ENCODE data around the gene USP47. TPM values are rescaled to one million over a fixed set of nuclear protein-coding genes. Genes with fewer than 3 reads are reported as not detected.
A peak's percentile ranks its signal among the peaks of the same experiment; 100 is the strongest.

Gene USP47
- total RNA-seq, 1 donor, result 72.7 TPM

DNA sequence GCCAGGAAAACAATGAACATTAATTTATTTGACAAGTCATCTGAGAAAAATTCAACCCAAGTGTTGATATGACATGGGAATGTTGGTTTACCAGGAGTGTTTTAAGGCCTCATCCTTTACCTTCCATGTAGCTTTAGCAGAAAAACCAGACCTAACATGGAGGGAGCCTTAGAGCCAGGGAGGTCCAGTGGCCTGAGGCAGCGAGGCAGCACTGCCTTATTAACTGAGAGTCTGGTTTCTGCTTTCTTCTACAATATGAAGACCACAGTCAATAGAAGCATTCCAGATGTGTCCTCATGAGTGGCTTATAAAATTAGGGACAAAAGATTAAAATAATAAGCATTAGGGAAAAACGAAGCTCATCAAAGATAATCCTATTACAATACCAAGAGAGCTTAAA, 105.1 kb downstream of the USP47 start:
- H3K79me2 ChIP-seq (ENCODE audit: insufficient read depth, low read length), result peaks cover 5% of the 10 kb centered on the region
- peaks cover 12% of the 10 kb centered on the region for H3K4me1 ChIP-seq (ENCODE audit: insufficient read depth, low read length)
- no peaks in the 10 kb centered on the region for H3K9me3 ChIP-seq (ENCODE audit: low read depth, low read length)
- H3K27ac ChIP-seq (ENCODE audit: low read depth, low read length), result peak overlapping the region; percentile 66
- H3K4me3 ChIP-seq (ENCODE audit: insufficient read depth, low read length), result no peak overlapping the region
- no peak for DNase-seq (ENCODE audit: insufficient read length, low spot score, missing footprints)
- peaks cover 52% of the 10 kb centered on the region for H3K36me3 ChIP-seq (ENCODE audit: insufficient read depth, low read length)
- no peak overlapping the region for H2AFZ ChIP-seq (ENCODE audit: low read length)
- H4K20me1 ChIP-seq (ENCODE audit: insufficient read depth, low read length), result no peaks in the 10 kb centered on the region
- H3K4me2 ChIP-seq (ENCODE audit: insufficient read depth, low read length), result no peak overlapping the region
- H3K27me3 ChIP-seq (ENCODE audit: insufficient read depth, low read length), result no peaks in the 10 kb centered on the region
- TF ChIP-seq, protein P1, sequence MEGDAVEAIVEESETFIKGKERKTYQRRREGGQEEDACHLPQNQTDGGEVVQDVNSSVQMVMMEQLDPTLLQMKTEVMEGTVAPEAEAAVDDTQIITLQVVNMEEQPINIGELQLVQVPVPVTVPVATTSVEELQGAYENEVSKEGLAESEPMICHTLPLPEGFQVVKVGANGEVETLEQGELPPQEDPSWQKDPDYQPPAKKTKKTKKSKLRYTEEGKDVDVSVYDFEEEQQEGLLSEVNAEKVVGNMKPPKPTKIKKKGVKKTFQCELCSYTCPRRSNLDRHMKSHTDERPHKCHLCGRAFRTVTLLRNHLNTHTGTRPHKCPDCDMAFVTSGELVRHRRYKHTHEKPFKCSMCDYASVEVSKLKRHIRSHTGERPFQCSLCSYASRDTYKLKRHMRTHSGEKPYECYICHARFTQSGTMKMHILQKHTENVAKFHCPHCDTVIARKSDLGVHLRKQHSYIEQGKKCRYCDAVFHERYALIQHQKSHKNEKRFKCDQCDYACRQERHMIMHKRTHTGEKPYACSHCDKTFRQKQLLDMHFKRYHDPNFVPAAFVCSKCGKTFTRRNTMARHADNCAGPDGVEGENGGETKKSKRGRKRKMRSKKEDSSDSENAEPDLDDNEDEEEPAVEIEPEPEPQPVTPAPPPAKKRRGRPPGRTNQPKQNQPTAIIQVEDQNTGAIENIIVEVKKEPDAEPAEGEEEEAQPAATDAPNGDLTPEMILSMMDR (IDR thresholded peaks at IDR 0.05; ENCODE audit: extremely low read depth, low read depth, low read length), result no peak

GRCh38 chr11:11947825-11948224, 106.1 kb downstream of the USP47 start:
- H3K4me3 ChIP-seq (ENCODE audit: insufficient read depth, low read length), result no peak overlapping the region
- peaks cover 12% of the 10 kb centered on the region for H3K4me1 ChIP-seq (ENCODE audit: insufficient read depth, low read length)
- H2AFZ ChIP-seq (ENCODE audit: low read length), result no peak overlapping the region
- no peaks in the 10 kb centered on the region for H3K27me3 ChIP-seq (ENCODE audit: insufficient read depth, low read length)
- no peaks in the 10 kb centered on the region for H4K20me1 ChIP-seq (ENCODE audit: insufficient read depth, low read length)
- TF ChIP-seq, protein P1 (IDR thresholded peaks at IDR 0.05; ENCODE audit: extremely low read depth, low read depth, low read length), result no peak
- no peak overlapping the region for H3K4me2 ChIP-seq (ENCODE audit: insufficient read depth, low read length)
- H3K9me3 ChIP-seq (ENCODE audit: low read depth, low read length), result no peaks in the 10 kb centered on the region
- peaks cover 5% of the 10 kb centered on the region for H3K79me2 ChIP-seq (ENCODE audit: insufficient read depth, low read length)
- peaks cover 52% of the 10 kb centered on the region for H3K36me3 ChIP-seq (ENCODE audit: insufficient read depth, low read length)
- DNase-seq (ENCODE audit: insufficient read length, low spot score, missing footprints), result no peak
- no peak overlapping the region for H3K27ac ChIP-seq (ENCODE audit: low read depth, low read length)

DNA sequence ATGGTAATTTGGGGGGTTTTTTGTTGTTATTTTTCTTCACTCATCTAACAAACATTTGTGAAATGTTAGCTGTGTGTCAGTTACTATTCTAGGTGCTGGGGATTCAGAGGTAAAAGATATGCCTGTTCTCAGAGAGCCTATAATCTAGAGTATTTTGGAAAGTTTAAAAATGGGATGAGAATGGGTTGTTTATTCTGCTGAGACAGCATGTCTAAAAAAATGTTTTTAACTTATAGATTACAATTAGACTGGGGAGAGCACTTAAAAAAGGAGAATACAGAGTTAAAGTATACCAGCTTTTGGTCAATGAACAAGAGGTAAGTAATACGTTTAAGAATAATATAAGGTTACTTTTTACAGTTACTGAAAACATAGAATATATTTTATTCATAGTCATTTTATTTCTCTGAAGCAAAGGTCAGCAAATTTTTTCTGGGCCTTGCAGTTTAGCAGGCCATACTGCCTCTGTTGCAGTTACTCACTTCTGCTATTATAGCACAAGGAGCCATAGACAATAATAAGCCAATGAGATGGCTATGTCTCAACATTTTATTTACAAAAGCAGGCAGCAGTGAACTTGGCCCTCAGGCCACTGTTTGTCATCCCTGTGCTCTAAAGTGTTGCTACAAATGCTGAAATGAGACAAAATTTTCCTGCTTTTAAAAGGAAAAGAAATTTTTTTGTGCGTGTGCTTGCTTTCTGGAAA, 106.6 kb downstream of the USP47 start:
- no peak overlapping the region for H3K4me2 ChIP-seq (ENCODE audit: insufficient read depth, low read length)
- no peaks in the 10 kb centered on the region for H3K9me3 ChIP-seq (ENCODE audit: low read depth, low read length)
- H4K20me1 ChIP-seq (ENCODE audit: insufficient read depth, low read length), result no peaks in the 10 kb centered on the region
- TF ChIP-seq, protein P1 (IDR thresholded peaks at IDR 0.05; ENCODE audit: extremely low read depth, low read depth, low read length), result no peak
- H3K27me3 ChIP-seq (ENCODE audit: insufficient read depth, low read length), result no peaks in the 10 kb centered on the region
- no peak overlapping the region for H3K27ac ChIP-seq (ENCODE audit: low read depth, low read length)
- H3K79me2 ChIP-seq (ENCODE audit: insufficient read depth, low read length), result peaks cover 5% of the 10 kb centered on the region
- peaks cover 12% of the 10 kb centered on the region for H3K4me1 ChIP-seq (ENCODE audit: insufficient read depth, low read length)
- H2AFZ ChIP-seq (ENCODE audit: low read length), result no peak overlapping the region
- H3K36me3 ChIP-seq (ENCODE audit: insufficient read depth, low read length), result peaks cover 54% of the 10 kb centered on the region
- no peak overlapping the region for H3K4me3 ChIP-seq (ENCODE audit: insufficient read depth, low read length)
- no peak for DNase-seq (ENCODE audit: insufficient read length, low spot score, missing footprints)

GRCh38 chr11:11949482-11949881, 107.7 kb downstream of the USP47 start:
- TF ChIP-seq, protein P1 (IDR thresholded peaks at IDR 0.05; ENCODE audit: extremely low read depth, low read depth, low read length), result no peak
- no peak for DNase-seq (ENCODE audit: insufficient read length, low spot score, missing footprints)
- Histone ChIP-seq H3K36me3 (ENCODE audit: insufficient read depth, low read length) (peaks cover 51% of the 10 kb centered on the region), H3K27ac (ENCODE audit: low read depth, low read length) (no peak overlapping the region), H3K4me1 (ENCODE audit: insufficient read depth, low read length) (peaks cover 12% of the 10 kb centered on the region), H2AFZ (ENCODE audit: low read length) (no peak overlapping the region), H3K79me2 (ENCODE audit: insufficient read depth, low read length) (peaks cover 5% of the 10 kb centered on the region), H3K27me3 (ENCODE audit: insufficient read depth, low read length) (no peaks in the 10 kb centered on the region), H3K9me3 (ENCODE audit: low read depth, low read length) (no peaks in the 10 kb centered on the region), H3K4me2 (ENCODE audit: insufficient read depth, low read length) (no peak overlapping the region), H4K20me1 (ENCODE audit: insufficient read depth, low read length) (no peaks in the 10 kb centered on the region), H3K4me3 (ENCODE audit: insufficient read depth, low read length) (no peak overlapping the region)
